IMR-90 (cell line): ENCODE results near the gene LHX1. TPM values are rescaled to one million over a fixed set of nuclear protein-coding genes. Genes with fewer than 3 reads are reported as not detected.

Experiments
- ATAC-seq: fragments of 200-7000 bp; cut with Tn5 transposase; 2 replicates; pipeline ENCODE4 v1.9.1; 2020; ENCODE audit warnings: low read depth, mild to moderate bottlenecking, moderate library complexity
- BruUV-seq: library from RNA; stranded (reverse); fragments of 400-500 nt; replicated peaks from 2 replicates; lab custom pipeline; 2021; lab: Mats Ljungman, UMichigan
- CTCF ChIA-PET: fragments of 300-600 bp; formaldehyde crosslinking; extraction: SDS; loops from one replicate; lab custom pipeline; 2021; ENCODE audit warnings: antibody characterized with exemption; lab: Yijun Ruan, JAX
- POLR2A ChIA-PET: fragments of 300-600 bp; sonication (Branson Sonifier 250); formaldehyde crosslinking; loops from one replicate; lab custom pipeline; 2022; ENCODE audit warnings: antibody characterized with exemption; ENCODE audit not compliant: unreplicated experiment; lab: Charles Lee
- DNase-seq: peaks from one replicate; pipeline ENCODE4 v3.0.0; 2013
- H2AFZ ChIP-seq: replicated peaks from 2 replicates; pipeline ENCODE3; 2013; ENCODE audit warnings: low read length, mild to moderate bottlenecking; ENCODE audit not compliant: poor library complexity
- H2AK5ac ChIP-seq: 2 replicates; pipeline ENCODE4 v1.6.1; 2013; ENCODE audit warnings: low read depth, low read length, inconsistent platforms
- H2AK9ac ChIP-seq: replicated peaks from 2 replicates; pipeline ENCODE3; 2013; ENCODE audit warnings: mild to moderate bottlenecking, low read depth, low read length, moderate library complexity; ENCODE audit not compliant: poor library complexity
- H2BK120ac ChIP-seq: 2 replicates; pipeline ENCODE4 v1.6.1; 2013; ENCODE audit warnings: low read depth, low read length, inconsistent platforms
- H2BK15ac ChIP-seq: 3 replicates; pipeline ENCODE4 v1.6.1; 2013; ENCODE audit warnings: low read depth, low read length, inconsistent platforms
- H2BK20ac ChIP-seq: 2 replicates; pipeline ENCODE4 v1.6.1; 2013; ENCODE audit warnings: low read depth, mild to moderate bottlenecking, inconsistent platforms, low read length, moderate library complexity
- H2BK5ac ChIP-seq: 2 replicates; pipeline ENCODE4 v1.6.1; 2013; ENCODE audit warnings: mild to moderate bottlenecking, low read depth, low read length, inconsistent platforms; ENCODE audit not compliant: poor library complexity, severe bottlenecking
- H3K14ac ChIP-seq: replicated peaks from 2 replicates; pipeline ENCODE4 v1.6.1; 2013; ENCODE audit warnings: low read depth, low read length, inconsistent platforms
- H3K18ac ChIP-seq: 2 replicates; pipeline ENCODE4 v1.6.1; 2013; ENCODE audit warnings: low read depth, low read length, control low read depth
- H3K23ac ChIP-seq: 2 replicates; pipeline ENCODE4 v1.6.1; 2013; ENCODE audit warnings: low read depth, low read length, inconsistent platforms
- H3K27ac ChIP-seq: 2 replicates; pipeline ENCODE4 v1.5.1; 2013; ENCODE audit warnings: mild to moderate bottlenecking, control low read depth, low read length; ENCODE audit not compliant: insufficient read depth
- H3K27me3 ChIP-seq: 2 replicates; pipeline ENCODE4 v1.6.1; 2013; ENCODE audit warnings: low read length; ENCODE audit not compliant: control insufficient read depth, insufficient read depth
- H3K36me3 ChIP-seq: 2 replicates; pipeline ENCODE4 v1.6.1; 2013; ENCODE audit warnings: low read length, mixed read lengths; ENCODE audit not compliant: control insufficient read depth, insufficient read depth
- H3K4ac ChIP-seq: 2 replicates; pipeline ENCODE4 v1.6.1; 2013; ENCODE audit warnings: low read depth, low read length, inconsistent platforms
- H3K4me1 ChIP-seq: 2 replicates; pipeline ENCODE4 v1.6.1; 2013; ENCODE audit warnings: low read length, mixed read lengths; ENCODE audit not compliant: control insufficient read depth, insufficient read depth
- H3K4me2 ChIP-seq: 2 replicates; pipeline ENCODE4 v1.6.1; 2013; ENCODE audit warnings: low read depth, mild to moderate bottlenecking, control low read depth, low read length, moderate library complexity
- H3K4me3 ChIP-seq: 2 replicates; pipeline ENCODE4 v1.5.1; 2013; ENCODE audit warnings: low read depth, mild to moderate bottlenecking, control low read depth, low read length, moderate library complexity; ENCODE audit not compliant: insufficient read depth
- H3K56ac ChIP-seq: 2 replicates; pipeline ENCODE4 v1.6.1; 2013; ENCODE audit warnings: low read length, inconsistent platforms; ENCODE audit not compliant: insufficient read depth; ENCODE audit errors: extremely low read depth
- H3K79me1 ChIP-seq, 2 experiments: 2 replicates each; pipeline ENCODE4 v1.6.1; 2013; ENCODE audit warnings: low read length in 2 of 2, inconsistent platforms in 1 of 2, low read depth in 1 of 2
- H3K9ac ChIP-seq: 2 replicates; pipeline ENCODE4 v1.6.1; 2013; ENCODE audit warnings: low read depth, low read length, control low read depth
- H3K9me1 ChIP-seq: 2 replicates; pipeline ENCODE4 v1.6.1; 2013; ENCODE audit warnings: low read length, inconsistent platforms; ENCODE audit not compliant: insufficient read depth
- H3K9me3 ChIP-seq: 2 replicates; pipeline ENCODE4 v1.6.1; 2013; ENCODE audit warnings: low read length; ENCODE audit not compliant: control insufficient read depth, insufficient read depth
- H4K20me1 ChIP-seq: 2 replicates; pipeline ENCODE4 v1.6.1; 2013; ENCODE audit warnings: low read length, inconsistent platforms; ENCODE audit not compliant: insufficient read depth
- H4K5ac ChIP-seq: 2 replicates; pipeline ENCODE4 v1.6.1; 2013; ENCODE audit warnings: mild to moderate bottlenecking, low read depth, low read length, control low read depth
- H4K8ac ChIP-seq, 2 experiments: 2 replicates each; pipeline ENCODE4 v1.6.1; 2013; ENCODE audit warnings: low read depth in 2 of 2, low read length in 2 of 2, control low read depth in 1 of 2, inconsistent platforms in 1 of 2
- H4K91ac ChIP-seq: 2 replicates; pipeline ENCODE4 v1.6.1; 2013; ENCODE audit warnings: low read depth, low read length, inconsistent platforms; ENCODE audit not compliant: insufficient read depth
- BHLHE40 ChIP-seq: fragments of 150-350 bp; IDR thresholded peaks from 2 replicates; pipeline ENCODE4 v1.6.1; 2016; ENCODE audit warnings: mild to moderate bottlenecking, low read depth, low read length
- CEBPB ChIP-seq: IDR thresholded peaks from 2 replicates; pipeline ENCODE4 v1.6.1; 2012; ENCODE audit warnings: low read depth, low read length, improper control_type of control experiment
- CHD1 ChIP-seq: IDR thresholded peaks from 2 replicates; pipeline ENCODE4 v1.6.1; 2012; ENCODE audit warnings: low read depth, low read length, improper control_type of control experiment
- CTCF ChIP-seq: conservative IDR thresholded peaks from 2 replicates; pipeline ENCODE4 v1.5.1; 2012; ENCODE audit warnings: mild to moderate bottlenecking, low read depth, low read length, improper control_type of control experiment
- FOS ChIP-seq: fragments of 150-350 bp; IDR thresholded peaks from 2 replicates; pipeline ENCODE4 v1.6.1; 2016; ENCODE audit warnings: low read depth, low read length
- MAFK ChIP-seq: IDR thresholded peaks from 2 replicates; pipeline ENCODE4 v1.6.1; 2012; ENCODE audit warnings: low read depth, low read length, improper control_type of control experiment
- MAZ ChIP-seq: IDR thresholded peaks from 2 replicates; pipeline ENCODE4 v1.6.1; 2012; ENCODE audit warnings: low read depth, mild to moderate bottlenecking, low read length, improper control_type of control experiment, moderate library complexity, borderline replicate concordance
- MXI1 ChIP-seq: IDR thresholded peaks from 2 replicates; pipeline ENCODE4 v1.6.1; 2012; ENCODE audit warnings: low read depth, mild to moderate bottlenecking, low read length, moderate library complexity, borderline replicate concordance
- NFE2L2 ChIP-seq: fragments of 150-350 bp; IDR thresholded peaks from 2 replicates; pipeline ENCODE4 v1.6.1; 2016; ENCODE audit warnings: low read depth, mild to moderate bottlenecking, low read length
- POLR2A ChIP-seq: IDR thresholded peaks from 2 replicates; pipeline ENCODE4 v1.6.1; 2012; ENCODE audit warnings: mild to moderate bottlenecking, low read depth, low read length
- RAD21 ChIP-seq: IDR thresholded peaks from 2 replicates; pipeline ENCODE4 v1.6.1; 2012; ENCODE audit warnings: low read length, improper control_type of control experiment
- RCOR1 ChIP-seq: IDR thresholded peaks from 2 replicates; pipeline ENCODE4 v1.6.1; 2012; ENCODE audit warnings: mild to moderate bottlenecking, low read length, improper control_type of control experiment; ENCODE audit not compliant: insufficient replicate concordance
- RFX5 ChIP-seq: IDR thresholded peaks from 2 replicates; pipeline ENCODE4 v1.8.0; 2012; ENCODE audit warnings: low read depth, mild to moderate bottlenecking, low read length, moderate library complexity
- USF2 ChIP-seq: fragments of 150-350 bp; IDR thresholded peaks from 2 replicates; pipeline ENCODE4 v1.6.1; 2017; ENCODE audit warnings: mild to moderate bottlenecking, antibody characterized with exemption, low read length, low read depth
- WGBS, 2 experiments: methylation state at CpG; one replicate each; pipeline versions ENCODE4 v1.1.5 to v1.1.7; 2013; ENCODE audit warnings: missing lambda C conversion rate in 2 of 2; ENCODE audit not compliant: insufficient read length in 1 of 2; ENCODE audit errors: extremely low coverage in 2 of 2; 5-methylcytosine and 5-hydroxymethylcytosine counted together
- dilution Hi-C: fragments of 300-500 bp; cut with HindIII; formaldehyde crosslinking; loops from one replicate; pipeline ENCODE4 v1.14.3; 2018; ENCODE audit warnings: low sequenced_read_pairs; ENCODE audit not compliant: unreplicated experiment
- in situ Hi-C: fragments of 300-500 bp; cut with MboI; formaldehyde crosslinking; loops from 3 replicates; pipeline ENCODE4 v1.14.3; 2019; ENCODE audit warnings: low sequenced_read_pairs, inconsistent platforms, mixed read lengths
- intact Hi-C: fragments of 100-400 bp; cut with micrococcal nuclease; formaldehyde crosslinking; loops from 2 replicates; pipeline ENCODE4 v1.10.0; 2022
- polyA plus RNA-seq, 3 experiments: library from polyadenylated mRNA; depleted of rRNA; stranded (reverse); fragments of >200 nt; gene quantifications; 2 replicates each; pipeline ENCODE4 v1.2.3, GENCODE V29; 2012; ENCODE audit warnings: low replicate concordance in 1 of 3
- total RNA-seq: library from RNA; depleted of rRNA; stranded (reverse); fragments of >200 nt; gene quantifications from 2 replicates; pipeline ENCODE4 v1.2.3, GENCODE V29; 2012
- TF ChIP-seq, protein P1 (sequence below): fragments of 150-350 bp; IDR thresholded peaks from 2 replicates; pipeline ENCODE4 v1.6.1; 2016; ENCODE audit warnings: low read depth, mild to moderate bottlenecking, low read length, moderate library complexity, borderline replicate concordance

The LHX1 gene
- total and polyA plus RNA-seq, 2 of the 4 experiments (the other 2 are of a cell fraction) = not detected

GRCh38 chr17:36890398-36891168 lies 46.7 kb upstream of the LHX1 start:
- no peak for ATAC-seq
- POLR2A ChIA-PET = no interaction called here
- no peak for TF ChIP-seq MAFK
- no peak for TF ChIP-seq MAZ
- TF ChIP-seq, protein P1, sequence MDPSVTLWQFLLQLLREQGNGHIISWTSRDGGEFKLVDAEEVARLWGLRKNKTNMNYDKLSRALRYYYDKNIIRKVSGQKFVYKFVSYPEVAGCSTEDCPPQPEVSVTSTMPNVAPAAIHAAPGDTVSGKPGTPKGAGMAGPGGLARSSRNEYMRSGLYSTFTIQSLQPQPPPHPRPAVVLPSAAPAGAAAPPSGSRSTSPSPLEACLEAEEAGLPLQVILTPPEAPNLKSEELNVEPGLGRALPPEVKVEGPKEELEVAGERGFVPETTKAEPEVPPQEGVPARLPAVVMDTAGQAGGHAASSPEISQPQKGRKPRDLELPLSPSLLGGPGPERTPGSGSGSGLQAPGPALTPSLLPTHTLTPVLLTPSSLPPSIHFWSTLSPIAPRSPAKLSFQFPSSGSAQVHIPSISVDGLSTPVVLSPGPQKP = no peak
- TF ChIP-seq RCOR1 = no peak
- TF ChIP-seq CHD1 = no peak
- no peak for TF ChIP-seq NFE2L2
- no peak for TF ChIP-seq BHLHE40
- no peak for TF ChIP-seq CTCF
- no peak for TF ChIP-seq RFX5
- TF ChIP-seq CEBPB = no peak
- TF ChIP-seq POLR2A = no peak
- TF ChIP-seq FOS = no peak
- TF ChIP-seq USF2 = no peak
- TF ChIP-seq MXI1 = no peak
- TF ChIP-seq RAD21 = no peak

More at GRCh38 chr17:36890398-36891168, 46.7 kb upstream of the LHX1 start:
- H3K4ac ChIP-seq = no peak overlapping the region
- H4K91ac ChIP-seq = no peak overlapping the region
- no peaks in the 10 kb centered on the region for H4K20me1 ChIP-seq
- no peak overlapping the region for H2BK20ac ChIP-seq
- no peak overlapping the region for H3K18ac ChIP-seq
- no peaks in the 10 kb centered on the region for H3K9me1 ChIP-seq
- CTCF ChIA-PET = no interaction called here
- no peak overlapping the region for H4K8ac ChIP-seq
- H3K36me3 ChIP-seq = no peaks in the 10 kb centered on the region
- H3K4me1 ChIP-seq = no peaks in the 10 kb centered on the region
- no peak for DNase-seq
- in situ Hi-C loops (no loop called here), intact Hi-C loops (no loop called here), dilution Hi-C loops (no loop called here)
- no peak overlapping the region for H3K23ac ChIP-seq
- H2BK5ac ChIP-seq = no peak overlapping the region
- no peak overlapping the region for H3K4me3 ChIP-seq
- H2AK9ac ChIP-seq = no peak overlapping the region
- H3K9me3 ChIP-seq = no peaks in the 10 kb centered on the region
- no peak overlapping the region for H3K9ac ChIP-seq
- no peak overlapping the region for H4K5ac ChIP-seq
- H2BK120ac ChIP-seq = no peak overlapping the region
- BruUV-seq = no TSS peak
- WGBS, 2 experiments = no CpG with 5 or more reads among the region's 13 CpGs
- no peak overlapping the region for H2AK5ac ChIP-seq
- H2AFZ ChIP-seq = no peak overlapping the region
- H3K27me3 ChIP-seq = peaks cover 42% of the 10 kb centered on the region
- no peak overlapping the region for H3K14ac ChIP-seq
- no peak overlapping the region for H2BK15ac ChIP-seq
- no peak overlapping the region for H3K56ac ChIP-seq
- H3K79me1 ChIP-seq = no peaks in the 10 kb centered on the region
- H3K4me2 ChIP-seq = no peak overlapping the region
- no peak overlapping the region for H3K27ac ChIP-seq
